Naive thymus-derived CD4-positive, alpha-beta T cell (primary cell): ENCODE measurements around the gene ZCCHC13. TPM values are rescaled to one million over a fixed set of nuclear protein-coding genes. Genes with fewer than 3 reads are reported as not detected.
A peak's percentile ranks its signal among the peaks of the same experiment; 100 is the strongest.

Experiments
- ATAC-seq: fragments of 150-1000 bp; cut with Tn5 transposase; 2 replicates; pipeline ENCODE4 v1.10.0; 2021; ENCODE audit warnings: mild to moderate bottlenecking, moderate library complexity
- CTCF ChIA-PET: fragments of 350-600 bp; sonication (Branson Sonifier 250); formaldehyde crosslinking; loops from one replicate; lab custom pipeline; 2021; ENCODE audit warnings: antibody characterized with exemption; lab: Charles Lee
- POLR2A ChIA-PET: fragments of 350-600 bp; sonication (Branson Sonifier 250); formaldehyde crosslinking; loops from one replicate; lab custom pipeline; 2021; ENCODE audit warnings: antibody characterized with exemption, inconsistent platforms; lab: Charles Lee
- DNase-seq, 9 donors: peaks; one replicate each; pipeline versions ENCODE4 v3.0.0 to v3.0.0-alpha.2; 2020 to 2022; ENCODE audit warnings: mixed read lengths in 1 of 9
- H3K27ac ChIP-seq: one replicate; pipeline ENCODE4 v1.7.0; 2013; ENCODE audit warnings: mild to moderate bottlenecking, low read depth, low read length, moderate library complexity
- H3K27me3 ChIP-seq, 2 donors: one replicate each; pipeline ENCODE4 v1.7.0; 2013; ENCODE audit warnings: low read length in 2 of 2, mild to moderate bottlenecking in 2 of 2, moderate library complexity in 2 of 2; ENCODE audit not compliant: control insufficient read depth in 2 of 2, insufficient read depth in 2 of 2
- H3K36me3 ChIP-seq, 3 experiments: 1 replicate in 2 of 3; 2 replicates in 1 of 3; pipeline ENCODE4 v1.7.0; 2013; ENCODE audit warnings: low read length in 3 of 3, mild to moderate bottlenecking in 3 of 3, moderate library complexity in 1 of 3; ENCODE audit not compliant: insufficient read depth in 3 of 3, control insufficient read depth in 2 of 3
- H3K4me1 ChIP-seq, 2 donors: one replicate each; pipeline ENCODE4 v1.7.0; 2013; ENCODE audit warnings: low read length in 2 of 2, mild to moderate bottlenecking in 2 of 2, moderate library complexity in 1 of 2; ENCODE audit not compliant: control insufficient read depth in 2 of 2, insufficient read depth in 2 of 2
- H3K4me3 ChIP-seq: 2 replicates; pipeline ENCODE4 v1.7.0; 2013; ENCODE audit warnings: mild to moderate bottlenecking, low read length
- H3K9me3 ChIP-seq, 3 experiments: 1 replicate in 2 of 3; 2 replicates in 1 of 3; pipeline ENCODE4 v1.7.0; 2013; ENCODE audit warnings: low read length in 3 of 3; ENCODE audit not compliant: control insufficient read depth in 2 of 3
- H3K27ac Mint-ChIP-seq, 9 donors: one replicate each; pipeline ENCODE4 v1.8.0; 2020 to 2022; ENCODE audit warnings: mixed read lengths in 9 of 9, mild to moderate bottlenecking in 8 of 9, moderate library complexity in 5 of 9, inconsistent platforms in 2 of 9
- H3K27me3 Mint-ChIP-seq, 5 donors: one replicate each; pipeline ENCODE4 v1.8.0; 2021 to 2022; ENCODE audit warnings: mixed read lengths in 5 of 5, mild to moderate bottlenecking in 1 of 5
- H3K36me3 Mint-ChIP-seq, 5 donors: one replicate each; pipeline ENCODE4 v1.8.0; 2020 to 2022; ENCODE audit warnings: mixed read lengths in 5 of 5, mild to moderate bottlenecking in 3 of 5, inconsistent platforms in 1 of 5
- H3K4me1 Mint-ChIP-seq, 7 donors: one replicate each; pipeline ENCODE4 v1.8.0; 2020 to 2022; ENCODE audit warnings: mixed read lengths in 7 of 7, mild to moderate bottlenecking in 3 of 7, inconsistent platforms in 1 of 7
- H3K4me3 Mint-ChIP-seq, 10 donors: one replicate each; pipeline ENCODE4 v1.8.0; 2020 to 2022; ENCODE audit warnings: mild to moderate bottlenecking in 10 of 10, mixed read lengths in 10 of 10, moderate library complexity in 6 of 10, inconsistent platforms in 2 of 10
- H3K9me3 Mint-ChIP-seq, 11 donors: one replicate each; pipeline ENCODE4 v1.8.0; 2020 to 2022; ENCODE audit warnings: mixed read lengths in 11 of 11, mild to moderate bottlenecking in 4 of 11, inconsistent platforms in 1 of 11, moderate library complexity in 1 of 11
- intact Hi-C, 2 donors: fragments of 100-400 bp; cut with micrococcal nuclease; formaldehyde crosslinking; loops; one replicate each; pipeline ENCODE4 v1.15.1; 2023
- microRNA-seq: library from miRNA; unstranded; fragments of <30 nt; microRNA quantifications from one replicate; pipeline ENCODE4 v1.2.0, GENCODE V29; 2022; ENCODE audit warnings: borderline microRNAs expressed
- polyA plus RNA-seq, 2 donors: library from polyadenylated mRNA; unstranded; fragments of 300-500 nt; fragmentation: Illumina TruSeq; gene quantifications; one replicate each; pipeline ENCODE4 v1.2.3, GENCODE V29; 2021
- total RNA-seq, 6 experiments: library from RNA in 5 of 6; stranded (reverse) in 5 of 6; gene quantifications; 1 replicate in 5 of 6; 2 replicates in 1 of 6; pipeline ENCODE4 v1.2.3 and lab custom pipeline; 2021 to 2026

ZCCHC13 gene
- total and polyA plus RNA-seq, 7 experiments from 2014 or later = not detected

DNA sequence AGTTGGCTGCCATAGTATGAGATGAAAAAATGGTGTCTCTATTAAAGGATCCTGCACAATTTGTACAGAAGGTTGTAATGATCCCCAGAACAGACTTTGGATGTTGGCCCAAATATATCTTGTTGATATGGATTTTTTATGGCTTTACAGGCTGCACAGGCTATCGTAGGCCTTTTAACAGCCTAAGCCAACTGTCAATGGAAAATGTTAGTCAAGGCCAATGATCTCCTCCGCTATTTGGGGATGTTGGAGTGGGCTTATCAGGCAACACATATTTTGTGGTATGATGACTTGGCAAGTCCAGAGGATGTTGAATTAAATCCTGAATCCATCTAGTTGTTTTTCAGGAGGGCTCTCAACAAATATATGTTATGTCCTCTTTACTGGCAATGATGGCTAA, 42.1 kb downstream of the ZCCHC13 start:
- Mint-ChIP-seq H3K36me3 (no peaks in the 10 kb centered on the region), H3K4me3 (no peak overlapping the region), H3K9me3 (no peaks in the 10 kb centered on the region), H3K27me3 (no peaks in the 10 kb centered on the region), H3K4me1 (peaks cover 0 to 5% (median 3%) of the 10 kb centered on the region in 7 donors), H3K27ac (no peak overlapping the region)
- POLR2A ChIA-PET = no interaction called here
- Histone ChIP-seq H3K36me3 (no peaks in the 10 kb centered on the region), H3K4me3 (no peak overlapping the region), H3K9me3 (no peaks in the 10 kb centered on the region), H3K4me1 (no peaks in the 10 kb centered on the region), H3K27me3 (no peaks in the 10 kb centered on the region), H3K27ac (no peak overlapping the region)
- intact Hi-C loops = loop anchor here (10.0 kb wide), 2 partner anchors 111 to 211 kb away; no protein-coding TSS in a partner anchor
- ATAC-seq (no peak), DNase-seq (no peak)
- CTCF ChIA-PET = no interaction called here

DNA sequence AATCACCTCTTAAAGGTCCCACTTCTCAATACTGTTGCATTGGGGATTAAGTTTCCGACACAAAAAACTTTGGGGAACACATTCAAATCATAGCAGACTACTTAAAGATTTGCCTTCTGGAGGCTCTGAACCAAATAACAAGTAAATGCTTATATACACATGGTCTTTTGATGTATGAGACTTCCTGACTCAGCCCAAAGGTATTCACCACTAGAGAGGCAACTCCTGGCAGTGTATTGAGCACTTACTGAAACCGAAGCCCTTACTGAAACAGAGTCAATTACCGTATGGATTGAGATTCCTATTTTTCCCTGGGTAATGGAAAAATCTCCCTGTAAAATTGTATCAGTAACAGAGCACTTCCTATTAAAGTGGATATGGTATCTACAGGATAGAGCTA, 45.4 kb downstream of the ZCCHC13 start:
- ChIA-PET POLR2A (no interaction called here), CTCF (no interaction called here)
- H3K27me3 Mint-ChIP-seq = no peaks in the 10 kb centered on the region
- DNase-seq (no peak), ATAC-seq (no peak)
- no peak overlapping the region for H3K4me3 Mint-ChIP-seq
- H3K27me3 ChIP-seq = no peaks in the 10 kb centered on the region
- H3K4me1 Mint-ChIP-seq = peaks cover 0 to 11% (median 9%) of the 10 kb centered on the region in 7 donors
- no peak overlapping the region for H3K4me3 ChIP-seq
- H3K36me3 ChIP-seq = no peaks in the 10 kb centered on the region
- no peak overlapping the region for H3K27ac ChIP-seq
- H3K9me3 ChIP-seq = no peaks in the 10 kb centered on the region
- no peaks in the 10 kb centered on the region for H3K36me3 Mint-ChIP-seq
- intact Hi-C loops = loop anchor here (10.0 kb wide), 2 partner anchors 115 to 215 kb away; no protein-coding TSS in a partner anchor
- no peak overlapping the region for H3K27ac Mint-ChIP-seq
- no peaks in the 10 kb centered on the region for H3K4me1 ChIP-seq
- H3K9me3 Mint-ChIP-seq = no peaks in the 10 kb centered on the region

DNA sequence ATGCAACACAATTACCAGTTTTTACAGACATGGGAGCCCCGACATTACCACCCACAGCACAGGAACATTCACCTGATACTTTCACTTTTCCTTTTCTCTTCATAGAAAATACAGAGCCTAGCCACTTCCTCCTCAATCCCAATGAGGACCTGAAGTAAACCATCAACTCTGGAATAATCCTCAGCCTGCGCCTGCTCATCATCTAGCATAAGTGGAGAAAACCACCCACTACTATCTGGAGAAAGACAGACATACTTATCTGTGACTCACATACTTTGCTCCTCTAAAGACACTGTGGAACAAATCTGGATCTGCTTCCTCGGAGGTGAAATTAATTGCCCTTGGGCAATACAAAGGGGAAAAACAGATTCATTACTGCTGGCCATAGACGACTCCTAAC, 47.8 kb downstream of the ZCCHC13 start:
- ChIA-PET POLR2A (interaction anchor here (1.2 kb wide), 1 partner anchor 60 kb away, joined by 3 read pairs; no protein-coding TSS in a partner anchor), CTCF (no interaction called here)
- Mint-ChIP-seq H3K36me3 (no peaks in the 10 kb centered on the region), H3K4me1 (peaks cover 0 to 11% (median 9%) of the 10 kb centered on the region in 7 donors), H3K9me3 (no peaks in the 10 kb centered on the region), H3K27ac (peak overlapping the region in 8 of 9 donors; percentile 21 to 87 (median 72)), H3K4me3 (peak overlapping the region; percentile 54 to 83 (median 72)), H3K27me3 (no peaks in the 10 kb centered on the region)
- H3K4me3 ChIP-seq = no peak overlapping the region
- no peaks in the 10 kb centered on the region for H3K4me1 ChIP-seq
- H3K9me3 ChIP-seq = no peaks in the 10 kb centered on the region
- H3K27ac ChIP-seq = no peak overlapping the region
- no peaks in the 10 kb centered on the region for H3K27me3 ChIP-seq
- DNase-seq = peak in 2 of 9 donors; percentile 1 to 3
- ATAC-seq = no peak
- H3K36me3 ChIP-seq = no peaks in the 10 kb centered on the region
- intact Hi-C loops = no loop called here

DNA sequence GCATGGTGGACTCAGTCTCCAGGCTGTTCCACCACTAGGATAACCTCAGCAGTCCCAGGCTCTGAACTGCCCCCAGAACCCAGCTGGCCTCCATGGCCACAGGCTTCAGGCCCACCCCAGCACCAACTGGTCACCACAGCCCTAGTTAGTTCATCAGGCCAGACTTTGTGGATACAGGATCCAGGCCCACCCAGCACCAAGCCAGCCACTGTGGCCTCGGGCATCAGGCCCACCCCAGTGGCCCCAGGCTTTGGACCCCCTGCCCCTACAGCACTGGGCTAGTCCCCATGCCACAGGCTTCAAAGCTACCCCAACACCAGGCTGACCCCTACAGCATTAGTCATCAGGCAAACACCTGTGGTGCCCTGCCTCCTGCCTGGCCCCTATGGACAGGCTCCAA, 50.0 kb downstream of the ZCCHC13 start:
- CTCF ChIA-PET = no interaction called here
- POLR2A ChIA-PET = no interaction called here
- Histone ChIP-seq H3K36me3 (no peaks in the 10 kb centered on the region), H3K27me3 (no peaks in the 10 kb centered on the region), H3K27ac (no peak overlapping the region), H3K4me1 (no peaks in the 10 kb centered on the region), H3K4me3 (no peak overlapping the region), H3K9me3 (no peaks in the 10 kb centered on the region)
- Mint-ChIP-seq H3K4me3 (no peak overlapping the region), H3K36me3 (no peaks in the 10 kb centered on the region), H3K4me1 (peaks cover 0 to 11% (median 9%) of the 10 kb centered on the region in 7 donors), H3K9me3 (peaks cover 0 to 4% (median 0%) of the 10 kb centered on the region in 11 donors), H3K27ac (no peak overlapping the region), H3K27me3 (no peaks in the 10 kb centered on the region)
- ATAC-seq = no peak
- intact Hi-C loops = no loop called here
- no peak for DNase-seq

Small RNA genes within 50 kb of the gene (microRNA-seq; reads per million reads assigned to microRNA genes)
- gene MIR374A = 1,143 reads per million, percentile 82 among the genes with 10 or more reads in this experiment
- not detected for gene MIR545

Other genes starting within 250 kb of the ZCCHC13 start
- under 1 TPM in 3 of 5 experiments, not detected in 2; 0.27 to 0.38 (median 0.38) TPM for gene SLC16A2, start 117.3 kb downstream of the ZCCHC13 start, total RNA-seq
- under 1 TPM; 0.24 to 0.38 TPM for gene SLC16A2, start 117.3 kb downstream of the ZCCHC13 start, polyA plus RNA-seq